Measurements from ENCODE around the gene CHI3L2.

The CHI3L2 gene

GRCh38 chr1:111234866-111235265 is 7.4 kb downstream of the CHI3L2 start:
- no peak overlapping the region for H2BK12ac ChIP-seq (ENCODE audit: low read length)
- no peak overlapping the region for H3K4me2 ChIP-seq (ENCODE audit: insufficient read depth, low read length, poor library complexity, severe bottlenecking)
- H3K23ac ChIP-seq (ENCODE audit: low read depth, low read length, poor library complexity) = no peak overlapping the region
- H3K36me3 ChIP-seq (replicated peaks in 1 of 2; ENCODE audit: control insufficient read depth in 2 of 2, insufficient read depth in 2 of 2, low read length in 2 of 2) = no peaks in the 10 kb centered on the region
- H3K4me1 ChIP-seq (ENCODE audit: control insufficient read depth in 2 of 2, insufficient read depth in 1 of 2, low read depth in 1 of 2, low read length in 2 of 2) = peaks cover 0 to 2% of the 10 kb centered on the region in 2 donors
- H2BK15ac ChIP-seq (ENCODE audit: low read length) = no peak overlapping the region
- H3K18ac ChIP-seq (ENCODE audit: low read length) = no peak overlapping the region
- no peak overlapping the region for H2AFZ ChIP-seq (ENCODE audit: low read length)
- H4K91ac ChIP-seq (ENCODE audit: low read depth, low read length, poor library complexity) = no peak overlapping the region
- no CpG with 5 or more reads among the region's 3 CpGs for WGBS, 2 donors (ENCODE audit: extremely low coverage in 2 of 2, insufficient read length in 2 of 2, insufficient replicate concordance in 1 of 2)
- no peak overlapping the region for H4K8ac ChIP-seq (ENCODE audit: low read depth, low read length)
- H3K4ac ChIP-seq (ENCODE audit: low read length) = no peak overlapping the region
- H3K27ac ChIP-seq (replicated peaks; ENCODE audit: low read length) = no peak overlapping the region
- no peak overlapping the region for H3K4me3 ChIP-seq (ENCODE audit: low read length in 2 of 2)
- no peaks in the 10 kb centered on the region for H3K79me1 ChIP-seq (ENCODE audit: low read depth, low read length)
- H2BK5ac ChIP-seq (ENCODE audit: low read length) = no peak overlapping the region
- H3K27me3 ChIP-seq (ENCODE audit: control insufficient read depth in 3 of 3, insufficient read depth in 3 of 3, low read depth in 1 of 3, low read length in 3 of 3) = no peaks in the 10 kb centered on the region
- no peak overlapping the region for H2AK5ac ChIP-seq (ENCODE audit: low read depth, low read length)
- no peak overlapping the region for H3K9ac ChIP-seq (ENCODE audit: low read depth, low read length, poor library complexity)
- DNase-seq (ENCODE audit: low spot score) = no peak
- no peaks in the 10 kb centered on the region for H3K9me3 ChIP-seq (replicated peaks in 1 of 2; ENCODE audit: control insufficient read depth in 2 of 2, insufficient read depth in 1 of 2, low read depth in 1 of 2, low read length in 2 of 2)
- no peak overlapping the region for H2BK120ac ChIP-seq (ENCODE audit: low read depth, low read length)
- no peak overlapping the region for H3K14ac ChIP-seq (ENCODE audit: low read length)

GRCh38 chr1:111236379-111236778 is 8.9 kb downstream of the CHI3L2 start:
- Histone ChIP-seq H4K91ac (ENCODE audit: low read depth, low read length, poor library complexity) (no peak overlapping the region), H3K36me3 (replicated peaks in 1 of 2; ENCODE audit: control insufficient read depth in 2 of 2, insufficient read depth in 2 of 2, low read length in 2 of 2) (no peaks in the 10 kb centered on the region), H3K4me3 (ENCODE audit: low read length in 2 of 2) (no peak overlapping the region), H4K8ac (ENCODE audit: low read depth, low read length) (no peak overlapping the region), H2BK5ac (ENCODE audit: low read length) (no peak overlapping the region), H3K27ac (replicated peaks; ENCODE audit: low read length) (no peak overlapping the region), H3K4me2 (ENCODE audit: insufficient read depth, low read length, poor library complexity, severe bottlenecking) (no peak overlapping the region), H3K23ac (ENCODE audit: low read depth, low read length, poor library complexity) (no peak overlapping the region), H3K4me1 (ENCODE audit: control insufficient read depth in 2 of 2, insufficient read depth in 1 of 2, low read depth in 1 of 2, low read length in 2 of 2) (peaks cover 0 to 2% of the 10 kb centered on the region in 2 donors), H3K9me3 (replicated peaks in 1 of 2; ENCODE audit: control insufficient read depth in 2 of 2, insufficient read depth in 1 of 2, low read depth in 1 of 2, low read length in 2 of 2) (no peaks in the 10 kb centered on the region), H3K4ac (ENCODE audit: low read length) (no peak overlapping the region), H3K9ac (ENCODE audit: low read depth, low read length, poor library complexity) (no peak overlapping the region), H3K18ac (ENCODE audit: low read length) (no peak overlapping the region), H2BK120ac (ENCODE audit: low read depth, low read length) (no peak overlapping the region), H3K14ac (ENCODE audit: low read length) (no peak overlapping the region), H3K79me1 (ENCODE audit: low read depth, low read length) (no peaks in the 10 kb centered on the region), H2BK15ac (ENCODE audit: low read length) (no peak overlapping the region), H2AK5ac (ENCODE audit: low read depth, low read length) (no peak overlapping the region), H2AFZ (ENCODE audit: low read length) (no peak overlapping the region), H2BK12ac (ENCODE audit: low read length) (no peak overlapping the region), H3K27me3 (ENCODE audit: control insufficient read depth in 3 of 3, insufficient read depth in 3 of 3, low read depth in 1 of 3, low read length in 3 of 3) (no peaks in the 10 kb centered on the region)
- DNase-seq (ENCODE audit: low spot score) = no peak
- no CpG with 5 or more reads among the region's 1 CpG for WGBS, 2 donors (ENCODE audit: extremely low coverage in 2 of 2, insufficient read length in 2 of 2, insufficient replicate concordance in 1 of 2)

GRCh38 chr1:111236806-111237205 is 9.3 kb downstream of the CHI3L2 start:
- H3K27ac ChIP-seq (replicated peaks; ENCODE audit: low read length) = no peak overlapping the region
- H2BK12ac ChIP-seq (ENCODE audit: low read length) = no peak overlapping the region
- H3K4me1 ChIP-seq (ENCODE audit: control insufficient read depth in 2 of 2, insufficient read depth in 1 of 2, low read depth in 1 of 2, low read length in 2 of 2) = peaks cover 0 to 2% of the 10 kb centered on the region in 2 donors
- H3K4me2 ChIP-seq (ENCODE audit: insufficient read depth, low read length, poor library complexity, severe bottlenecking) = no peak overlapping the region
- no peak overlapping the region for H3K4me3 ChIP-seq (ENCODE audit: low read length in 2 of 2)
- H2BK5ac ChIP-seq (ENCODE audit: low read length) = no peak overlapping the region
- H3K36me3 ChIP-seq (replicated peaks in 1 of 2; ENCODE audit: control insufficient read depth in 2 of 2, insufficient read depth in 2 of 2, low read length in 2 of 2) = no peaks in the 10 kb centered on the region
- no peak overlapping the region for H2AFZ ChIP-seq (ENCODE audit: low read length)
- H3K79me1 ChIP-seq (ENCODE audit: low read depth, low read length) = no peaks in the 10 kb centered on the region
- H4K8ac ChIP-seq (ENCODE audit: low read depth, low read length) = no peak overlapping the region
- DNase-seq (ENCODE audit: low spot score) = no peak
- H4K91ac ChIP-seq (ENCODE audit: low read depth, low read length, poor library complexity) = no peak overlapping the region
- no peaks in the 10 kb centered on the region for H3K9me3 ChIP-seq (replicated peaks in 1 of 2; ENCODE audit: control insufficient read depth in 2 of 2, insufficient read depth in 1 of 2, low read depth in 1 of 2, low read length in 2 of 2)
- H2BK120ac ChIP-seq (ENCODE audit: low read depth, low read length) = no peak overlapping the region
- H3K23ac ChIP-seq (ENCODE audit: low read depth, low read length, poor library complexity) = no peak overlapping the region
- no peak overlapping the region for H2BK15ac ChIP-seq (ENCODE audit: low read length)
- H3K18ac ChIP-seq (ENCODE audit: low read length) = no peak overlapping the region
- H2AK5ac ChIP-seq (ENCODE audit: low read depth, low read length) = no peak overlapping the region
- H3K4ac ChIP-seq (ENCODE audit: low read length) = no peak overlapping the region
- no CpG with 5 or more reads among the region's 3 CpGs for WGBS, 2 donors (ENCODE audit: extremely low coverage in 2 of 2, insufficient read length in 2 of 2, insufficient replicate concordance in 1 of 2)
- H3K27me3 ChIP-seq (ENCODE audit: control insufficient read depth in 3 of 3, insufficient read depth in 3 of 3, low read depth in 1 of 3, low read length in 3 of 3) = no peaks in the 10 kb centered on the region
- no peak overlapping the region for H3K9ac ChIP-seq (ENCODE audit: low read depth, low read length, poor library complexity)
- no peak overlapping the region for H3K14ac ChIP-seq (ENCODE audit: low read length)

GRCh38 chr1:111238056-111238795 is 10.7 kb downstream of the CHI3L2 start:
- Histone ChIP-seq H3K23ac (ENCODE audit: low read depth, low read length, poor library complexity) (no peak overlapping the region), H4K91ac (ENCODE audit: low read depth, low read length, poor library complexity) (no peak overlapping the region), H2AK5ac (ENCODE audit: low read depth, low read length) (no peak overlapping the region), H2AFZ (ENCODE audit: low read length) (no peak overlapping the region), H3K79me1 (ENCODE audit: low read depth, low read length) (no peaks in the 10 kb centered on the region), H3K4me1 (ENCODE audit: control insufficient read depth in 2 of 2, insufficient read depth in 1 of 2, low read depth in 1 of 2, low read length in 2 of 2) (peaks cover 0 to 2% of the 10 kb centered on the region in 2 donors), H3K14ac (ENCODE audit: low read length) (no peak overlapping the region), H2BK15ac (ENCODE audit: low read length) (no peak overlapping the region), H2BK120ac (ENCODE audit: low read depth, low read length) (no peak overlapping the region), H3K18ac (ENCODE audit: low read length) (no peak overlapping the region), H3K36me3 (replicated peaks in 1 of 2; ENCODE audit: control insufficient read depth in 2 of 2, insufficient read depth in 2 of 2, low read length in 2 of 2) (no peaks in the 10 kb centered on the region), H2BK12ac (ENCODE audit: low read length) (no peak overlapping the region), H4K8ac (ENCODE audit: low read depth, low read length) (no peak overlapping the region), H3K4me2 (ENCODE audit: insufficient read depth, low read length, poor library complexity, severe bottlenecking) (no peak overlapping the region), H3K9ac (ENCODE audit: low read depth, low read length, poor library complexity) (no peak overlapping the region), H3K4me3 (ENCODE audit: low read length in 2 of 2) (no peak overlapping the region), H3K27ac (replicated peaks; ENCODE audit: low read length) (no peak overlapping the region), H3K27me3 (ENCODE audit: control insufficient read depth in 3 of 3, insufficient read depth in 3 of 3, low read depth in 1 of 3, low read length in 3 of 3) (no peaks in the 10 kb centered on the region), H2BK5ac (ENCODE audit: low read length) (no peak overlapping the region), H3K4ac (ENCODE audit: low read length) (no peak overlapping the region), H3K9me3 (replicated peaks in 1 of 2; ENCODE audit: control insufficient read depth in 2 of 2, insufficient read depth in 1 of 2, low read depth in 1 of 2, low read length in 2 of 2) (no peaks in the 10 kb centered on the region)
- no peak for DNase-seq (ENCODE audit: low spot score)
- no CpG with 5 or more reads among the region's 5 CpGs for WGBS, 2 donors (ENCODE audit: extremely low coverage in 2 of 2, insufficient read length in 2 of 2, insufficient replicate concordance in 1 of 2)

Data from neuronal stem cell (in vitro differentiated cells).